ENCODE measurements around the gene ARL16.
A peak's percentile ranks its signal among the peaks of the same experiment; 100 is the strongest.

The ARL16 gene

DNA sequence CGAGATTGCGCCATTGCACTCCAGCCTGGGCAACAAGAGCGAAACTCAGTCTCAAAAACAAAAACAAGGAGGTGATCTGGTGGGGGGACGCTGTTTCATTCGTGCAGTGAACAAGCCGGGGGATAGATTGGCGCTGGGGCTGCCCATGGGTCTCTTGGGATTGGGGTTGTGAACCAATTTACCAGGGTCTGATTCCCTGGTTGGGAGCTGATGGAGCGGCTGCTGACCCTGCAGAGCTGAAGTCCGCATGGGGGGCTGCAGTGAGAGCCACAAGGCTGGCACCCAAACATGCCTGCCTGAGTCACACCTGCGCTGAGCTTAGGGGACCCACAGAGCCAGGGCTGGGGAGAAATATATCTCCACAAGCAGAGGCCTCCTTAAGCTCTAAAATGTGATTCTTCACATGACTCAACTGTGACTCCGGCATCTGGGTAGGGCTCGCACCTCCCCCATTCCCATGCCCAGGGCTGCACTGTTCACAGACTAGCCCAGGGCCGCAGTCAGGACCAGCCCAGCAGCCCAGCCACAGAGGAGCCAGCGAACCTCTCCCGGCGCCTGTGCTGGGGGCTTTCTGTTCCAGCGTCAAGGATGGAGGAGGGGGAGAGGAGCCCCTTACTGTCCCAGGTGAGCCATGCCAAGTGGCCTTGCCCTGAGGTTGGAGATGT lies 41.6 kb downstream of the ARL16 start:
- DNase-seq: no peak

DNA sequence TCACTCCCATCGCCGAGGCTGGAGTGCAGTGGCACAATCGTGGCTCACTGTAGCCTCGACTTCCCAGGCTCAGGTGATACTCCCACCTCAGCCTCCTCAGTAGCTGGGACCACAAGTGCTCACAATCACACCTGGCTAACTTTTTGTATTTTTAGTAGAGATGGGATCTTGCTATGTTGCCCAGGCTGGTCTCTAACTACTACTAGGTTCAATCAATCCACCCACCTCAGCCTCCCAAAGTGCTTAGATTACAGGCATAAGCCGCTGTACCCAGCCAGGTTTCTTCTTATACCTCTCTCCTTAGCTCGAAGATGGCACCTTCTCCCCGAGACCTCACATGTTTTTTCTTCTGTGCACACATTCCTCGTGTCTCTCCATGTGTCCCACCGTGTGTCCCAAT lies 43.6 kb downstream of the ARL16 start:
- no peak for DNase-seq

- no peak for DNase-seq
Observed at GRCh38 chr17:81638683-81639082, 44.9 kb downstream of the ARL16 start.

GRCh38 chr17:81636505-81637288 lies 46.9 kb downstream of the ARL16 start, which contains the start of the genes NPLOC4 and TSPAN10:
Gene NPLOC4, minus strand, starts transcription at chr17:81637112. Its CDS starts 182 bp downstream, at chr17:81636930.
Gene TSPAN10, plus strand, starts transcription at chr17:81637196. Its CDS starts 5,217 bp downstream, at chr17:81642413.
- peak; percentile 86 to 89 for DNase-seq

- DNase-seq: no peak
Observed at GRCh38 chr17:81635973-81636504, 47.6 kb downstream of the ARL16 start.

GRCh38 chr17:81635431-81635830 lies 48.2 kb downstream of the ARL16 start:
- no peak for DNase-seq

DNA sequence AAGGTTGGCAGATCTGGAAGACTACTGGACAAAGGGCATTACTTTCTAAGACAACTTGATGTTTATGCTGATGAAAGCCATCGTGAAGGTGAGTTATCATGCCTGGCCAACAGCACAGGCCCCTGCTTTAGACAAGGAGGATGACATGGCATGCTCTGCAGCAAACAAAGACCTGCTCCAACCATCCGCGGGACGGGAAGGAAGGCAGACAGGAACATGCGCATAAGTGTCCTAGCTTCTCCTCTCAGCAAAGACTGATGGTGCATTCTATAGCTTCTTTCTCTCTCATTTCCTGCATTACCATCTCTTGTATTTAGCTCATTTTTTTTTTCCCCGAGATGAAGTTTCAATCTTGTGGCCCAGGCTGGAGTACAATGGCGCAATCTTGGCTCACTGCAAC lies 52.1 kb downstream of the ARL16 start:
- DNase-seq: no peak
